ENCODE measurements around the gene TMUB1.
A peak's percentile ranks its signal among the peaks of the same experiment; 100 is the strongest.

Gene TMUB1

DNA sequence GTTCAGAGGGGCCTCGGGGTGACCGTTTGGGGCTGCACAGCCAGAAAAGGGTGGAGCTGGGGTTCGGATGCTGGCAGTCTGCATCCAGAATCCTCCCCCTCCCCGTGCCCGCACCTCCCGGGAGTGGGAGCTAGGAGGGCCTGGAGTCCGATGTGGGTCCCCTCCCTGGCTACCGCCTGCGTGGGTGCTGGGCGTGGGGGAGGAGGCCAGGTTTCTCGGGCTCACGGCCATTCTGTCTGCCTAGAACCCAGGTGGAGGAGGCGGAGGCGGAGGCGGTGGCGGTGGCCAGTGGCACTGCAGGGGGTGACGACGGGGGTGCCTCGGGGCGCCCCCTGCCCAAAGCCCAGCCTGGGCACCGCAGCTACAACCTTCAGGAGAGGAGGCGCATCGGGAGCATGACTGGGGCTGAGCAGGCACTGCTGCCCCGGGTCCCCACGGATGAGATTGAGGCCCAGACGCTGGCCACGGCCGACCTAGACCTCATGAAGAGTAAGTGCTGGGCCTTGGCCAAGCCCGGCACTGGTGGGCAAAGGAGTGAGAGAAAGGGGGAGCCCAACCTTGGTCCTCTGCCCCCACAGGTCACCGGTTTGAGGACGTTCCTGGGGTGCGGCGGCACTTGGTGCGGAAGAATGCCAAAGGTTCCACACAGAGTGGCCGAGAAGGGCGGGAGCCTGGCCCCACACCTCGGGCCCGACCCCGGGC, 16.9 kb downstream of the TMUB1 start:
- no peak for DNase-seq

DNA sequence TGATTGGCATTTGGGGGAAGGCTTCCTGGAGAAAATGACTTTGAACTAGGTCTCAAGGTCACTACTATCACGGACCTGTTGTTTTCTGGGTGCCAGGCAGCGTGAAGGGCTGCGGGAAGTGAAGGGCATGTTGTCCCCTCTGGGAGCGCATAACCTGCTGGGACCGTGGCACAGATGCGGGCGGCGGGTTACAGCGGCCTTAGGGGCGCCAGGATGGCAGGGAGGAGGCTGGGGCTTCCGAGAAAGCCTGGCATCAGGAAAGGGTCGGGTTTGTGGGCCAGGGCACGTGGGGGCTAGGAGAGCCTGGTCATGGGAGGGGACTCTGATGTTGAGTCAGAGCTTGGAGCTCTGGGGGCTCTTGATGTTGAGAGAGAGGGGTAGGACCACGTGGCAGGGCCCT, 17.8 kb downstream of the TMUB1 start:
- DNase-seq: no peak

DNA sequence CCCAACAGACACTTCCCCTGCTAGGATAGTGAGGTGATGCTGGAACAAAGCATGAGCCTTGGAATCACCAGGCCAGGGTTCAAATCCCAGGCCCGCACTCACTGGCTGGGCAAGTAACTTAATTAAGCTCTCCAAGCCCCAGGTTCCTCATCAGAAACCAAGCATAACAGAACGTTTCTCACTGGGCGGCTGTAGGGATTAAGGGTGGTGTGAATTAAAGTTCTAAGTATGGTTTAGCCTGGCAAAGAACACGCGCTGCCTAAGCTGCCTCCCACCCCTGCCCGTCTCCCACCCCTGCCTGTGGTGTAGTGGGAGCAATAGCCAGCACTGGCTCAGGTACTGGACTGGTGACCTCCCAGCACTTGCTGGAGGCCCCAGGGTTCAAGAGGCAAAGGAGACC, 18.3 kb downstream of the TMUB1 start:
- DNase-seq: no peak

DNA sequence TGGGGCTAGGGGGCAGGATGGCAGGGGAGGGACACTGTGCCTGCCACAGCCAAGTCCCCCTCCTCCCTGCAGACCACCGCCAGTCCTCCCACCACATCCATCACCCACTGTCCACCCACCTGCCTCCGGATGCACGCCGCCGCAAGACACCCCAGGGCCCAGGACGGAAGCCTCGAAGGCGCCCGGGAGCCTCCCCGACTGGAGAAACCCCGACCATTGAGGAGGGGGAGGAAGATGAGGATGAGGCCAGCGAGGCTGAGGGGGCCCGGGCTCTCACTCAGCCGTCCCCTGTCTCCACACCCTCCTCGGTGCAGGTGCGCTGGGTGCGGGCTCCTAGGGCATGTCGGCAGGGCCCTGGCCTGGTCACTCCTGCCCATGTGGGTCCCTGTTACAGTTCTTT, 18.8 kb downstream of the TMUB1 start:
- no peak for DNase-seq

DNA sequence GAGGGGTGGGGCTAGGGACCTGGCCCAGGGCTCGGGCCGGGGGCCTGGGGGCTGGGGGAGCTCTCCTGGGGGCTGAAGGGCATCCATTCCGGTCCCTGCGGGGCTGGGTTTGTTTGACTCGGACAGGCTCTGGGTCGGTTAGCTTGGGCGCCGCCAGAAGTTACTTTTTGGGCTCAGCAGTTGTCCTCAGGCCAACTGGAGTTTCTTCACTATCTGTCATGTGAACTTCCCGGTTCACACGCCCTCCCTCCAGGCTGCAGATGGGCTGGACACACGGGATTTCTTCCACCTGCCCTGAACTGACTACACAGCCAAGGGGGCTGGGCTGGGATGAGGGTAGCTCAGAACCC, 20.1 kb downstream of the TMUB1 start:
- no peak for DNase-seq

DNA sequence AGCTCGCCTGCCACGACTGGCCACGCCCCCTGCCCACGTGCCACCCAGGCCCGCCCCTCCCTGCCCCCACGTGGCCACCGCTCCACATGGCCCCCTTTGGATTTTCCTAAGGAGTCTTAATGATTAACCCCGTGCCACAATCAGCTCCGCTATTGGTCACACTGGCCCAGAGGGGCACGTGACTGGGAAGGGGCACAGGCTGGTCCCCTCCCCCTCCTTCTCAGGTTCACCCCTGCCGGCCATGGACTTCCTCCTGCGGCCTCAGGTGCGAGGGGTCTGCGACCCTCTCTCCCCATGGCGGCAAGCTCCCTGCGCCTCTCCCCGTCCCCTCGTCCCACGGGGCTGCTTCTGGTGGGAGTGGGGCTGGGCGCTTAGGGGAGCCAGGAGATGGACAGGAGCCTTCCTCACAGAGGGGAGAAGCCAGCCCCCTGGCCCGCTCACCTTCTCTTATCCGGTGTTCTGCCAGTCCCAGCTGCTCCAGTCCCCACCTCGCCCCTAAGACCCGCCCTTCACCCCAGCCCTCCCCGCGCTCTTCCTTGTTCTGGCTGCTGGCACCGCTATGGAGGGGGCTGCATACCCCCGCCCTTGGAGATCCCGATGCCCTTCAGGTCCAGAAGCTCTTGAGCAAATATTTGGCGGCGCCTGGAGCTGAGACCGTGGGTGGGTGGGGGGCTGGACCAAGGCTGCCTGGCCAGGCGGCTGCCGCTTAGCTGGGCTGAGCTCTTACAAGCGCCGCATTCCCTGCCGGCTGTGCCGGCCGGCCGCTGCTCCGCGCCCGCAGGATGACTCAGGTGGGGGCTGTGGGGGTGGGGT, 20.7 kb downstream of the TMUB1 start:
- DNase-seq: no peak

DNA sequence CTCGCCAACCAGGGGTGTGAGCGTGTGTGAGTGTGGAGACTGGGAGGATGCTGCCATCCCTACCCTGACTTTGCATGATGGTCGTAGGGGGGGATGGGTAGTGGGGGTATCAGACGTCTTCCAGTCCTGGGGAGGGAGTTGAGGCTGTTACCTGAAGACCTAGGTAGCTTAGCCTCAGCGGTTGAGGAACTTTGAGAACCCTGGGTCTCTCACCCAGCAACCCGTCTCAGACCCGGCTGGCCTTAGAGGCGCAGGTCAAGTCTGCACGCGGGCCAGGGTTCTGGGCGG, 21.2 kb downstream of the TMUB1 start:
- no peak for DNase-seq

DNA sequence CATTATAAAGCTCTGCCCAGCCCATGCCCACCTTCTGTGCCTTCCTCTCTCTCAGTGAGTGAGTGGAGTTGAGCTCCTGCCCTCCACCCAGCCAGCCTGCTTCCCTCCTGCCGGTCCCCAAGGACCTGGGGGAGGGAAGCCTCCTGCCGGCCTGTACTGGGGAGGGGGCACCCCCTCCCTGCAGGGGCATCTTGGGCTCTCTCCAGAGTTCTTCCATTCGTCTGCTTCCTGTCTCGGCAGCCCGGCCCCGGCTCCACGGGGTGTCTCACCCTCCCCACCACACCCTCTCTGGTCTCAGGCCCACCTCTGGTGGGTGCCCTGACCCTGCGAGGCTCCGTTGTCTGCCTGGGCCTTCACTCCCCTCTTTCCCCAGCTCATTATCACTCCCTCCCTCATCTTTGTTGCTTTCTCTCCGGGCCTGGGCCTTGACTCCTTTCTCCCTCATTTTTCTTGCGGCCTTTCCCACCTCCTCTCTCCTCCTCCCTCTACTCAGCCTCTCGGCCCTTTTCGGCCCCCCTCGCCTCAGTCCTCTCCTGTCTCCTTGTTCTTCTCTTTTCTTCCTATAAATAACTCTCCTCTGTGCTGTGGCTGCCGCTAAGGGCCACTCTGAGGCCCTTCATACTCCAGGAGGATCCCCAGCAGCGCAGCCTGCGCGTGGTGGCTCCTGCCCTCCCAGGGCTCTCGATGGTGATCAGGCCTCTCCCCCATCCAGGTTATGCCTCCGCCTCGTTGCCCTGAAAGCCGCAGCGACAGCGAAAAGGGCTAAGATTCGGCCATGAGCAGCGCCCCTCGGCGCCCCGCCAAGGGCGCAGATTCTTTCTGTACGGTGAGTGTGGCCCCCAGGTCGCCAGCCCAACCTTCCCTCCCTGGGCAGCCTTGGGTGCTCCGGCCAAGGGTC, 21.8 kb downstream of the TMUB1 start:
- DNase-seq: no peak

DNA sequence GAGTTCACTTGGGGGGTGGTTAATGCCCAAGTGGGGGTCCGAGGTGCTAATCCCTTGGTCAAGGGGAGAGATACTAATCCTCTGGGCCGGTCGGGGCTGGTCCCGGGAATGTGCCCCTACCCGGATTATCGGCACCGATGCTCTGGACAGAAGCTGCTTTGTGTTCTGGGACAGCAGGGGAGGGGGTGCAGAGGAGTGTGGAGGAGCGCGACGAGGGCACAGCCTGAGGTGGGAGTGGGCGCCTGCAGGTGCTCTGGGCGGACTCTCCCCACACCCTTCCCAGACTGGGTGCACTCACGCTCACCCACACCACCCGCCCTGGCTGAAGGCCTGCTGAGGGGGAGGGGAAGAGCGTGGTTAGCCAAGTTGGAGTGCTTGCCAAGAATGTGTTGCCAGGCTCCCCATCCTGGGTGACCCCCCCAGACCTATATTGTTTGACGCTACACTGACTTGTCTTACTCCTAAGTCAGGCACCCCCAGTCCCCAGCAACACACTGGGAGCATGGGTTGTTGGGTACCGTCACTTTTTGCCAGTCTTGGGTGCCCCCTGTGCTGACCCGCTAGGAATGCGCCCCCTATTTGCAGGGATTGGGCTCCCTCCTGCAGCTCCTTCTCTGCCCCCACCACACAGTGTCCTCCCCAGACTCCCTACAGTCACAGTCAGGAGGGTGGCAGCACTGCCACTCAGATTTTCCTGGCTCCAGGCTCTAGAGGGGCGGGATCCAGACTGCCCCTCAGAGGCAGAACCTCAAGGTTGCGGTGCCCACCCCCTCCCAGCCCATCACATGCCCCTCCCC, 22.7 kb downstream of the TMUB1 start:
- DNase-seq: peak; percentile 11

DNA sequence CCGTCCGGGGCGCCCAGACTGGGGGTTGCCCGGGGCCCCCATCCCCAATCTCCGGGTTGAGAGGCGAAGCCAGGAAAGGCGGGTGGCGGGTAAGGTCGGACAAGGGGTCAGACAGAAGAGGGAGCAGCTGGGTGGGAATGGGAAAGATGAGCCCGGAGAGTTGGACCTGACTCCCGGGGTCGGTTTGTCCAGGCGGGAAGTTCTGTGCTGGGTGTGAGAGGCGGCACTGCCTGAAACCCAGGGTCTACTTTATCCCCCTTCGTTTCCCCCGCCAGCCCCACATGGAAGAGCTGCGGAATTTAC, 23.2 kb downstream of the TMUB1 start:
- DNase-seq: no peak

DNA sequence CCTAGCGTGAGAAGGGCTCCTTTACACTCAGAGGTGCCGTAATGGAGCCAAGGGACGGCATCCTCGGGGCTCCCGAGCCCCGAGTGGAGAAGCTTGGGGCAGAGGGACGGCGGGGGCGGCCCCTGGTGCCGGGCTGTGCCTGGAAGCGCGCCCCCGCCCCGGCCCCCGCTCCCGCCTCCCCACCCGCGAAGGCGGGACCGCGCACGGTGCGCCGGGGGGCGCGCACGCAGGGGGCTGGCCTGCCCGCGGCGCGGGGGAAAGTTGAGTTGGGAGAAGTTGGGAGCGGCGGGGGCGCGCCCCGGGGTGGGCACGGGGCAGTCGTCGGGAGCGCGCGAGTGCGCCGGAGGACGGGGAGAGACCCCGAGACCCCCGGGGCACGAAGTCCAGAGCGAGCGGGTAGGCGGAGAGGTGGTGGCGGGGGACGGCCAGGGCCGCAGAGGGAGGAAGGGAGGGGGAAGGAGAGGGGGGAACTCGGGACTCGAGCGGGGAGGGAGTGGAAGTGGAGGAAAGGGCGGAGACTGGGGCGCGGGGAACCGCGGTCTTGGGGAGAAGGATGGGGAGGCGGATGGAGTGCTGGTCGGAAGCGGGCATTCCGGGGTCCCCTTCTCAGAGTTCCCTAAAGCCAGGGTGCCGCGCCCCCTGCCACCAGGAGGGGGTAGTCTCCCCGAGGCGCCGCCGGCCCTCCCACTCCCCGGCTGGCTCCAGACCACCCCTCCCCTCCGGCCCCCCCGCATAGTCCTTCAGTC, 23.8 kb downstream of the TMUB1 start, which contains the start of gene SLC4A2:
SLC4A2 (plus strand) TSS at position 223 of the 746 bp plus-strand sequence. CDS start 2,399 bp downstream, outside the sequence.
- DNase-seq: peak; percentile 71

DNA sequence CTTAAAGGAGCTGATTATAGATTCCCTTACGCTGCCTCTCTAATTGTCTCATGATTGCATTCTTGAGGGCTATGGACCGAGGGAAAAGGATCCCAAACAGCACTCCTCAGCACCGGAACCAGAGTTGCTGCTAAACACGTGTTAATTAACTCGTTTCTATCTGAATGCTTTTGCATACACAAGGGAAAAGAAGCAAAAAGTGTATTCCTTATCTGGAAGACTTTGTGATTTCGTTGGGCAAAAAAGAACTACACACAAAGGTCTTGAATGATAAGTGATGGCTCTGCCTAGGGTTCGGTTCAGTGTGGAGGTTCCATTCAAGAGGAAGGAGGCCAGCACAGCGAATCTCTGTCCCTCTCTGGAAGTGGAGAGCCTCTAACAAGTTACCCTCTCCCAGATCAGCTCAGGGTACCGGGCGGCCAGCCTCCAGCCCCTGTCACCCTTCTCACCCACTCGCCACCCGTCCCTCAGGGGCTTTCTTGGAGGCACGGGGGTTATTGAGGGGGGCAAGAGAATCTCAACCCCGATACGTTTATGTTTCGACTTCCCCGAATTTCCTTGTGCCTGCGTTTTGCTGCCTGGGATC, 24.4 kb downstream of the TMUB1 start:
- peak; percentile 20 for DNase-seq

DNA sequence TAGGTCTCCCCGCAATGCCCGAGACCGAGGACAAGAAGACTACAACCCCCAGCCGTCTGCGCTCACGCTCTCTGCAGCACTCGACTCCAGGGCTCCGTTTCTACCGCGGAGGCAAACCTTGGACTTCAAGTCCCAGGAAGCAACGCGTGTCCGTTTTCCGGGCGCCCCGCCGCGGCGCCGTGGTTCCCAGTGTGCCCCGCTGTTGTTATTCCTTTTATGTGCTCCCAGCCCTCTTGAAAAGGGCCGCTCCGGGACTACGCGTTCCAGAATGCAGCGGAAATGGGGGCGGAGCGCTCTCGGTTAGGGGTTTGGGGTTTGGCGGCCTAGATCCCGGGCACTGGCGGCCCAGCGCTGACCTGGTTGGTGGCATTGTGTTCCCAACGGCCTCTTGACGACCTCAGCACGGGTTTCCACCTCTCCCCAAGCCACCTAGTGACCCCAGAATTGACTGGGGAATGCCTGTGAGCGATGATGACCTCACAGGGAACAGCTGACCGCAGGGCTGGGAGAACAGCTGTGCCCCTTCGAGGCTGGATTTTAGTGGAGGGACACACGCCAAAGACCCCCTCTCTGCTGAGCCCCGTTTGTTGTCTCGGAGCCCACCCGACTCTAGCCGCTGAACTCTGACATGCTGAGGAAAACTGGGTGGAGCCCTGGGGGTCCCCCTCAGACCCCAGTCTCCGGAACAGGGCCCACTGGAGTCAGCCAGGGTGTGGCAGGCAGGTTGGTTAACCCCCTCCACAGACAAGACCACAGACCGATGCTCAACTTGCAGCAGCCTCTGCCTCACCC, 25.1 kb downstream of the TMUB1 start:
- peak; percentile 99 for DNase-seq

DNA sequence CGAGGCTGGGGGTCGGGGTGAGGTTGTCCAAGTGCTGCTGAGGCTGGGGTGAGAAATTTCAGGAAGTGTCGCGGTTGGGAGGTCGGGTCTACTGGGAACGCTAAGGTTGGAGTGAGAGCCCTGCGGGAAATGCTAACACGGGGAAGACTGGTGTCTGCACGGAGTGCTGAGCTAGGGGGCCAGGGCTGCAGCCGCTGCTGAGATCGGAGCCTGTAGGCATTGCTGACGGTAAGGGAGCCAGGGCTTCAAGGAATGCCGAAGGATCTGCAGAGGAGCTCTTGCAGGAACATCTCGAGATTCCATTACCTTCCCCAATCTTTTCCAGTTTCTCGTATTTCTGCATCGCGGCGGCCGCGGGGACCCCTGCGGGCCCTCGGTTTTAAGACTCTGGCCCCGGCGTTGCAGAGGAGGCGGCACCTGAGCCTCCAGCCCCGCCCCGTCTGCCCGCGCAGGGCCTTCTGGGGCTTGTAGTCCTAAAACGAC, 25.7 kb downstream of the TMUB1 start, which contains the start of gene CDK5:
CDK5 (minus strand) TSS at position 392 of the 483 bp plus-strand sequence; CDS start at position 343, 49 bp downstream.
- no peak for DNase-seq

DNA sequence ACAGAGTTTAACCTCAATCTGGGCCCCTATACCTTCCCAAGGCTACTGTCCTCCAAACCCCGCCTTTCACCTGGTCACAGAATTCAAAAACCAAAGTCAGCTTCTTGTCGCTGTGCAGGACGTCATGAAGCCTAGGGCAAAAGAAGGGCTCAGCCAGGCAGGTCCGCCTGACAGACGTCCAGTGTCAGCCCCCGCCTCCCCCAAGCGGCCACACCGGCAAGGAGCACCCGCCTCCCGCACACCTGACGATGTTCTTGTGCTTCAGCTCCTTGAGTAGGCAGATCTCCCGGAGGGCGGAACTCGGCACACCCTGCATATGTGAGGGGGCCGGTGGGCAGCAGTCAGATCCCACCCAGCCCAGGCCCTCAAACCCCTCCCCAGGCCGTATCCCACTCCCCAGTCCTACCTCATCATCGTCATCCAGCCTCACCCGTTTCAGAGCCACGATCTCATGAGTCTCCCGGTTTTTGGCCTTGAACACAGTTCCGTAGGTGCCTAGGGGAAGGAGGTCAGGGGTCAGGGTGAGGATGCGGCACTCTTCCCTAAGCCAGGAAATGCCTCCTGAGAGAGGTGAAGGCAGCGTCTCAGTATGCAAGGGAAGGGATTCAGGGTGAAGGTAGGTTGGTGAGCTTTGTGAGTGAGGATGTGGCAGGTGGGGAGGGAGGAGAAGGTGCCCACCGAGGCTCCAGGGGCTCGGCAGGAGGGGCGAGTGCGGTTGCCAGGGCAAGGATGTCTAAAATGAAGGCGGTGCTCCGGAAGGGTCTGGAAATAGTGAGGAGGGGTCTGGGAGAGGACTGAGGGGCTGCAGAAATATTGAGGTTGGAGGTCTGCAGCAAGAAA, 26.4 kb downstream of the TMUB1 start:
- no peak for DNase-seq

DNA sequence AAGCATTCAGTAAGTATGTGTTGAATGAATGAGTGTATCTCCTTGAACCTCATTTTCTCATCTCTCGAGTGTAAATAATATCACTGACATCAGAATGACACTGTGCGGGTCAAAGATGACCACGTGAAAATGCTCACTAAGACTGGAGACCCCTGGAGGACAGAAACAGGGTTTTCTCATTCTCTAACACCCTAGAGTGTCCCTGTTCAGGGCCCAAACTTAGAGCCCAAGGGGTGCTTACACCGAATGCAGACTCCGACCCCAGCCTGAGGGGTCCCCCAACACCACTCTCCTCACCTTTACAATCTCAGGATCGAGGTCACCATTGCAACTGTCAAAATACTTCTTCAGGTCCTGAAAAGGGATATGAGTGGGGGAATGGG, 27.0 kb downstream of the TMUB1 start:
- no peak for DNase-seq

DNA sequence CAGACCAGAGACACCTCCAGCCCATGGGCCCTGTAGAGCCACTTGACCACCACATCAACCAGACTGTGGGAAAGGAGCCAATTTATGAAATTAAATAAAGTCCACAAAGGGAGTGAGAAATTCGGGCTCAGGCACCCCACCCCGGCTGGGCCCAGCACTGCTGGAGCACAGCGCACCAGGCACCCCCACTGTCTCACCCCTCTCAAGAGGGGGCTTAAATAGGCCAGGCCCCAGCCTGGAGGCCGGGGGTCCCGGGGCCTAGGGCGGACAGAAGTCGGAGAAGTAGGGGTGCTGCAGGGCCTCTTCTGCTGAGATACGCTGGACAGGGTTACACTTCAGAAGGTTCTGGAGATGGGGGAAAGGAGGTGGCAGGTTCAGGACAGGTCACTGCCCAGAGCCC, 29.5 kb downstream of the TMUB1 start:
- DNase-seq: no peak

DNA sequence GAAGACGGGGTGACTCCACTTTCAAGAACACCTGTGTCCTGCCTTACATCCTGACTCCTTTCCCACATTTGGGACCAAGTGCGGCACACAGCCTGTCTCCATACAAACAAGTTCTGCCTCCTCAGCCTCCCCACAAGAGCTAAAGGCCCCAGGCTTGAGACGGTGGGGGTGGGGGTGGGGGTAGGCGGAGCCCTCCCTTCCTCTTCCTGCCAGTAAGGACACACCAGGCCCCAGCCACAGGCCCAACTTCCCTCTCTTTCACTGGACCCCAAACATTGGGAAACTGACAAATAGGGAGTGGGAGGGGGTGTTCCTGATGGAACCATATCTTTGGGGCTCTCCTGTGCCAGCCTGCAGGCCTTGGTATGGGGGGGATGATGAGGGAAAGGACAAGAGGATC, 30.2 kb downstream of the TMUB1 start:
- DNase-seq: no peak

DNA sequence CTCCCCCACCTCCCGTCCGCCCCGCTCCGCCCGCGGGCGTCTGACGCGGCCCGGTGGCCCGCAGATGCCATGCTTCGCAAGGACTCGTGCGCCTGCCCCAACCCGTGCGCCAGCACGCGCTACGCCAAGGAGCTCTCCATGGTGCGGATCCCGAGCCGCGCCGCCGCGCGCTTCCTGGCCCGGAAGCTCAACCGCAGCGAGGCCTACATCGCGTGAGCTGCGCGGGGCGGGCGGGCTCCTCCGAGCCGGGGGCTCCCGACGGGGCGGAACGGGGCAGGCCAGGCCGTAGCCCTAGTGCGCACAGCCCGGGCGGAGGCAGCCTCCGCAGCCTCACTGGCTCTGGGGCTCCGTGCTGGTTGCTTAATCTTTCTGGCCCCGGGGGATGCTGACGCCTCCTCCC, 32.2 kb downstream of the TMUB1 start:
- DNase-seq: peak; percentile 58

All from CD4-positive, alpha-beta T cell treated with Interleukin-21 for 1 hour (primary cell).